Heart left ventricle (tissue), 16 donors: ENCODE measurements around the gene SLC7A6. TPM values are rescaled to one million over a fixed set of nuclear protein-coding genes. Genes with fewer than 3 reads are reported as not detected.

Experiments used
- ATAC-seq, 4 donors: fragments of 200-7000 bp; cut with Tn5 transposase; one replicate each; pipeline ENCODE4 v1.9.1; 2020 to 2022; ENCODE audit warnings: moderate library complexity in 4 of 4, mild to moderate bottlenecking in 3 of 4, moderate number of reproducible peaks in 1 of 4
- DNase-seq, 5 donors: peaks; one replicate each; pipeline ENCODE4 v3.0.0-alpha.2; 2020
- H3K27ac ChIP-seq, 12 donors: fragments of 200-600 bp; sonication (generic) in 4 of 12; one replicate each; pipeline versions ENCODE4 v1.5.0 to v1.8.0; 2016 to 2022; ENCODE audit warnings: mild to moderate bottlenecking in 2 of 12
- H3K27me3 ChIP-seq, 9 donors: fragments of 200-600 bp; sonication (generic) in 2 of 9; one replicate each; pipeline versions ENCODE4 v1.5.1 to v1.8.0; 2016 to 2022; ENCODE audit warnings: mild to moderate bottlenecking in 3 of 9
- H3K36me3 ChIP-seq, 9 donors: fragments of 200-600 bp; sonication (generic) in 2 of 9; one replicate each; pipeline versions ENCODE4 v1.5.0 to v1.8.0; 2018 to 2022; ENCODE audit warnings: mild to moderate bottlenecking in 2 of 9
- H3K4me1 ChIP-seq, 12 donors: fragments of 200-600 bp; sonication (generic) in 4 of 12; one replicate each; pipeline versions ENCODE4 v1.5.0 to v1.8.0; 2016 to 2022; ENCODE audit warnings: mild to moderate bottlenecking in 3 of 12
- H3K4me3 ChIP-seq, 12 donors: fragments of 200-600 bp; sonication (generic) in 4 of 12; one replicate each; pipeline versions ENCODE4 v1.5.0 to v1.8.0; 2017 to 2022; ENCODE audit warnings: mild to moderate bottlenecking in 9 of 12, moderate library complexity in 4 of 12
- H3K9me3 ChIP-seq, 12 donors: fragments of 200-600 bp; sonication (generic) in 4 of 12; one replicate each; pipeline versions ENCODE4 v1.5.0 to v1.8.0; 2016 to 2022; ENCODE audit warnings: mild to moderate bottlenecking in 1 of 12
- CTCF ChIP-seq, 12 donors: fragments of 200-600 bp; sonication (generic) in 4 of 12; IDR thresholded peaks; one replicate each; pipeline versions ENCODE4 v1.5.0 to v1.8.0; 2018 to 2022; ENCODE audit warnings: antibody characterized with exemption in 12 of 12, mild to moderate bottlenecking in 5 of 12
- POLR2A ChIP-seq, 2 donors: fragments of 450-650 bp; IDR thresholded peaks; one replicate each; pipeline ENCODE4 v1.6.1; 2017; ENCODE audit warnings: antibody characterized with exemption in 2 of 2, mild to moderate bottlenecking in 2 of 2, moderate library complexity in 2 of 2
- WGBS, 4 donors: extraction: QIAGEN DNeasy Blood & Tissue Kit in 2 of 4; methylation state at CpG; one replicate each; pipeline versions ENCODE4 v1.1.5 to v1.1.7; 2013 to 2018; 5-methylcytosine and 5-hydroxymethylcytosine counted together
- intact Hi-C, 10 donors: fragments of 100-400 bp; cut with DNase I; formaldehyde crosslinking; loops; one replicate each; pipeline versions ENCODE4 v1.11.1 to v1.14.2; 2022
- polyA plus RNA-seq, 2 donors: library from polyadenylated mRNA; stranded (reverse); fragments of 200-250 nt; gene quantifications; one replicate each; pipeline ENCODE4 v1.2.3, GENCODE V29; 2013
- total RNA-seq, 9 donors: library from RNA; depleted of rRNA in 2 of 9; stranded (reverse); fragments of >200 nt in 2 of 9; fragmentation: NEBNext Ultra II Directional in 3 of 9; extraction: Animal tissue kit (Norgen Biotek cat#: 25700) in 3 of 9; gene quantifications; one replicate each; pipeline versions ENCODE4 v1.1.0 to v1.2.4, GENCODE V29; 2016 to 2023
- donor health status: ischemic (EF 13 %, LVEDD 7.1; RV severe dilation, severe dysfunction).
- donor health status: healthy with polysubstance abuse.
- donor health status: DM: no; HTN: yes; CAD: no.
- donor health status: DM: no; HTN: no; CAD: no.
- donor health status: ischemic (EF 25% LVEDD 6.9; RV normal size, moderate dysfunction).
- donor health status: ischemic (EF 25% LVEDD 5.7; RV mildly dilated, moderate dysfunction).
- donor health status: healthy.
- donor health status: DM: yes; HTN: yes; CAD: no.
- donor health status: ischemic (EF 35%, LVEDD 5.7; RV mildly dilated, moderate dysfunction).
- donor health status: nonischemic (EF 11% LVEDD 7.7; RV severe dilation, severe dysfunction).
- donor health status: DM: yes; HTN: yes; CAD: no.
- donor health status: PGD.
- donor health status: ischemic (EF 29% LVEDD 5.4; RV normal size, mild dysfunction).
- donor health status: nonischemic (EF 23%, LVEDD 6.1; RV moderate dilation, normal function).

The SLC7A6 gene
- total and polyA plus RNA-seq, 11 donors, result 32.7 to 76.0 (median 45.6) TPM

GRCh38 chr16:68276223-68276622 is 11.9 kb downstream of the SLC7A6 start:
- peaks cover 0 to 60% (median 48%) of the 10 kb centered on the region in 9 donors for H3K36me3 ChIP-seq
- H3K27ac ChIP-seq, result peak overlapping the region; percentile 28 to 88 (median 72)
- no peaks in the 10 kb centered on the region for H3K9me3 ChIP-seq
- intact Hi-C loops, result no loop called here
- TF ChIP-seq CTCF (IDR thresholded peaks at IDR 0.05) (no peak), POLR2A (IDR thresholded peaks at IDR 0.05) (no peak)
- WGBS, 4 donors, result 42 to 61% (median 56%) methylated on average over 3 of the region's 3 CpGs
- no peaks in the 10 kb centered on the region for H3K27me3 ChIP-seq
- DNase-seq (no peak), ATAC-seq (peak; percentile 60 to 65 (median 62))
- peaks cover 0 to 79% (median 41%) of the 10 kb centered on the region in 12 donors for H3K4me1 ChIP-seq
- peak overlapping the region in 2 of 12 donors; percentile 2 to 13 for H3K4me3 ChIP-seq

- no peak for TF ChIP-seq CTCF (IDR thresholded peaks at IDR 0.05)
- no peak for TF ChIP-seq POLR2A (IDR thresholded peaks at IDR 0.05)
- DNase-seq (no peak), ATAC-seq (no peak)
- intact Hi-C loops, result no loop called here
- Histone ChIP-seq H3K36me3 (peaks cover 0 to 46% (median 42%) of the 10 kb centered on the region in 9 donors), H3K4me1 (peaks cover 0 to 72% (median 45%) of the 10 kb centered on the region in 12 donors), H3K27me3 (no peaks in the 10 kb centered on the region), H3K4me3 (no peak overlapping the region), H3K9me3 (no peaks in the 10 kb centered on the region), H3K27ac (peak overlapping the region in 8 of 12 donors; percentile 1 to 89 (median 10))
- WGBS, 4 donors, result 88 to 92% (median 91%) methylated on average over 13 of the region's 13 CpGs
These were observed 15.6 kb downstream of the SLC7A6 start for GRCh38 chr16:68279726-68280558.

- intact Hi-C loops, result loop anchor here in 1 of 10 donors (1.0 kb wide), 1 partner anchor 13 kb away; no protein-coding TSS in a partner anchor
- H3K4me3 ChIP-seq, result no peak overlapping the region
These were observed 17.2 kb downstream of the SLC7A6 start for GRCh38 chr16:68281368-68282063.

More at GRCh38 chr16:68281368-68282063, 17.2 kb downstream of the SLC7A6 start:
- Histone ChIP-seq H3K9me3 (no peaks in the 10 kb centered on the region), H3K27ac (peak overlapping the region in 10 of 12 donors; percentile 62 to 93 (median 81)), H3K36me3 (peaks cover 0 to 42% (median 34%) of the 10 kb centered on the region in 9 donors), H3K27me3 (no peaks in the 10 kb centered on the region), H3K4me1 (peaks cover 6 to 74% (median 50%) of the 10 kb centered on the region in 12 donors)
- DNase-seq, result no peak
- TF ChIP-seq POLR2A (IDR thresholded peaks at IDR 0.05) (no peak), CTCF (IDR thresholded peaks at IDR 0.05) (no peak)
- WGBS, 4 donors, result 87 to 92% (median 89%) methylated on average over 4 of the region's 4 CpGs
- no peak for ATAC-seq
